SW 1271 (cell line): Measurements from ENCODE around the gene PRSS12.
"Not testable (repeated sequence)": the region's sequence is repeated elsewhere in the genome, so short reads cannot be mapped to it uniquely, and the experiment has no call there.

ENCODE experiments used
- DNase-seq, 2 experiments: peaks; one replicate each; lab custom pipeline; 2025; lab: John Stamatoyannopoulos, UW

PRSS12 gene, protein sequence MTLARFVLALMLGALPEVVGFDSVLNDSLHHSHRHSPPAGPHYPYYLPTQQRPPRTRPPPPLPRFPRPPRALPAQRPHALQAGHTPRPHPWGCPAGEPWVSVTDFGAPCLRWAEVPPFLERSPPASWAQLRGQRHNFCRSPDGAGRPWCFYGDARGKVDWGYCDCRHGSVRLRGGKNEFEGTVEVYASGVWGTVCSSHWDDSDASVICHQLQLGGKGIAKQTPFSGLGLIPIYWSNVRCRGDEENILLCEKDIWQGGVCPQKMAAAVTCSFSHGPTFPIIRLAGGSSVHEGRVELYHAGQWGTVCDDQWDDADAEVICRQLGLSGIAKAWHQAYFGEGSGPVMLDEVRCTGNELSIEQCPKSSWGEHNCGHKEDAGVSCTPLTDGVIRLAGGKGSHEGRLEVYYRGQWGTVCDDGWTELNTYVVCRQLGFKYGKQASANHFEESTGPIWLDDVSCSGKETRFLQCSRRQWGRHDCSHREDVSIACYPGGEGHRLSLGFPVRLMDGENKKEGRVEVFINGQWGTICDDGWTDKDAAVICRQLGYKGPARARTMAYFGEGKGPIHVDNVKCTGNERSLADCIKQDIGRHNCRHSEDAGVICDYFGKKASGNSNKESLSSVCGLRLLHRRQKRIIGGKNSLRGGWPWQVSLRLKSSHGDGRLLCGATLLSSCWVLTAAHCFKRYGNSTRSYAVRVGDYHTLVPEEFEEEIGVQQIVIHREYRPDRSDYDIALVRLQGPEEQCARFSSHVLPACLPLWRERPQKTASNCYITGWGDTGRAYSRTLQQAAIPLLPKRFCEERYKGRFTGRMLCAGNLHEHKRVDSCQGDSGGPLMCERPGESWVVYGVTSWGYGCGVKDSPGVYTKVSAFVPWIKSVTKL

GRCh38 chr4:118352843-118353533 is at the start of gene PRSS12:
TSS of gene PRSS12 (minus strand) at chr4:118353003. CDS start at chr4:118352720, 283 bp downstream.
- DNase-seq = peak; percentile 3 to 25

DNA sequence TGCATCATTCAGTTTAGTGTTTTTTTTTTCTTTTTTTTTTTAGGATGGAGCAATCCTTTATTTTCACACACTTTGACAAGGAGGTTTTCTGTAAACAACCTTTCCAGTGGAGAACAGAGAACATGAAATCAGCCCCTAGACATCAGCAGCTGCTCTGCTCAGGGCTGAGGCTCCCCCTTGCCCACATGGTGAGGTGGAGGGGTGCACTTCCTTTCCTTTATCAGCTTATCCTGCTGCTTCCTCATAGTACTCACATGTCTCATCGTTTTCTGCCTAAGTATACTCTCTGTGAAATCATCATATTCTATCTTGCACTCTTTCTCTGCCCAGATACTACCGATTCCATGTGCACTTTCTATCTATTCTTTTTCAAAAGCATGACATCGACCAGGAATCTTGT is 47.6 kb upstream of the PRSS12 start:
- no peak for DNase-seq

DNA sequence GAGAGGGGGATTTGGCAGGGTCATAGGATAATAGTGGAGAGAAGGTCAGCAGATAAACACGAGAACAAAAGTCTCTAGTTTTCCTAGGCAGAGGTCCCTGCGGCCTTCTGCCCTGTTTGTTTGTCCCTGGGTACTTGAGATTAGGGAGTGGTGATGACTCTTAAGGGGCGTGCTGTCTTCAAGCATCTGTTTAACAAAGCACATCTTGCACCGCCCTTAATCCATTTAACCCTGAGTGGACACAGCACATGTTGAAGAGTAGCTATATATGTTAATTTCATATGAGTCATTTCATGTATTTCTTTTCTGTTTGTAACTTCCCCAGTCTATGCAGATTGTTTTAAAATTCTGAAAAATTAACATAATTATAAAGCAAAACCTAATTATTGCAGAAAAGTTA is 47.1 kb upstream of the PRSS12 start:
- DNase-seq = not testable (repeated sequence)

DNA sequence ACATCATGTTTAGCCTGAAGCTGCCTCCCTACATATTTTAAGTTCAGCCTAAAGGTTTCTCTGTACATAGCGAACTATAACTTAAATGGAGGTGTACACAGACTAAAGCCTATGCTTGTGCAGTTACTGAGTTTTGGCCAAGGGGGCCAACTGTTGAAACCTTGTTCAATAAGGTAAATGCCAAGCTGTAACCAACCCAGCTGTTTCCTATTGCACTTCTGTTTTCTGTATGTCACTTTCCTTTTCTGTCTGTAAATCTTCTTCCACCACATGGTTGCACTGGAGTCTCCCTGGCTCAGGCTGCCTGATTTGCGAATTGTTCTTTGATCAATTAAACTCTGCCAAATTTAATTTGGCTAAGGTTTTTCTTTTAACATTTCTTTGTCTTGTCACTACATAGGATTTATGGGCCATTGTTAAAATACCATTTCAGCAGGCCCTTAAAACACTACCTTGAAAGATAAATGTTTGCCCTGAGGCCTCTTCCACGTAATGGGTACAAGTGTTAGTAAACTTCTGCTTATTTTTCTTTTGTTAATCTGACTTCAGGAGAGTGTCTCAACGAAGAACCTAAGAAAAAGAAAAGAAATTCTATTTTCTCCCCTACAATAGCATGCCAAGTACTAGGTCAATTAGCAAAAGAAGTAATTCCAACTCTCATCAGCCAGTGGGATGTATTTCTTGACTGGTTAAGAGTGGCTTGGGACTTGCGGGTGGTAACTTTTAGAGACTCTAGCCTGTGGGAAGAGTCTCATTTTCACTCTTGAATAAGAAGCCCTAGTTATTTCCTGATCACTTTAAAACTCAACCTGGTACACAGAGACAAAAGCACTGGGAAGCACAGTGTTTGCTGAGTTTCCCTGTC is 45.7 kb upstream of the PRSS12 start:
- no peak for DNase-seq

DNA sequence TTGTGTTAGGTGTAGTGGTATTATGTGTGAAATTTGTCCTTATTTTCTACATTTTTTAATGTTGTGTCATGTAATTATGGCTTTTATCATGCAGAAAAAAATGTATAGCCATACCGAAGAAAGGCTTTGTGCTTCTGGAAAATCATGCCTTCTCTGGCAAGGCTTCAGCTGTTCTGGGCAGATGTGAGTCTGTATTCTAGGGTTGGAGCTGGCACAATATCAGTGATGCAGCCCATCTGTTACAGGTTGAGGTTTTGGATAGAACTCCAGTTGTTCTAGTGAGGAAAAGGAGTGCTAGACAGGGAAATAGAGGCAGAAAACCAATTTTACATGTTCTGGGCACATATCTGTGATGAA is 44.8 kb upstream of the PRSS12 start:
- DNase-seq = no peak

DNA sequence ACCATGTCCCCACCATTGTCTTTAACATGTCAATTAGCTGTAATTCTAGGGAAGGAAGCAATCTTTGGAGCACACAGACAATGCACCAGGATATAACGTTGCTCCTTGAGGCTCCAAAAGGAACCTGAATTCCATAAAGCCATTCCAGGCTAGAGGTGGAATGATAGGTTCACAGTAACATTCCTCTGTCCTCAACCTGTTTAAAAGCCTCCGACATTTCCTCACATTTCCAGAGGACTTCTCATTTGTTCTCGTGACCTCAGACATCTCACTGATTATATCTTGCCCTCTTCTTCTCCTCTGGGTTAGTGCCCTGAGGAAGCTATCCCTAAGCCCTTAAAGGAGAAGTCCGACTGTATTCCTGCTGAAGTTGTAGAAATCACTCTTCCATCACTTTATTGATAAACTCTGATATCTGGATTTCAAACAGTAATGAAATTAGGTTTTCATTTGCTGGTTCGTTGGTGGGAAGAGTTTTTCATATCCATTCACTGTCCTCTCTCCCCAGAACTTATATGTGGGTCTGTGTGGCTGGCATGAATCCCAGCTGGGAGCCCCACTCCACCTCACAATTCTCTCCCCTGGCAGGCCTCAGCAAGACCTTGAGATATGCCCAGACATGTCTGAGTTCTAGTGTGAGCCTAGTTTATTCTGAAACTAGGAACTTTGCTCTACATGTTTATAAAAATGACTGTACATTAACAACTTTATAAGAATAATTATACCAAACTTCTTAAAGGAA is 44.2 kb upstream of the PRSS12 start:
- no peak for DNase-seq

DNA sequence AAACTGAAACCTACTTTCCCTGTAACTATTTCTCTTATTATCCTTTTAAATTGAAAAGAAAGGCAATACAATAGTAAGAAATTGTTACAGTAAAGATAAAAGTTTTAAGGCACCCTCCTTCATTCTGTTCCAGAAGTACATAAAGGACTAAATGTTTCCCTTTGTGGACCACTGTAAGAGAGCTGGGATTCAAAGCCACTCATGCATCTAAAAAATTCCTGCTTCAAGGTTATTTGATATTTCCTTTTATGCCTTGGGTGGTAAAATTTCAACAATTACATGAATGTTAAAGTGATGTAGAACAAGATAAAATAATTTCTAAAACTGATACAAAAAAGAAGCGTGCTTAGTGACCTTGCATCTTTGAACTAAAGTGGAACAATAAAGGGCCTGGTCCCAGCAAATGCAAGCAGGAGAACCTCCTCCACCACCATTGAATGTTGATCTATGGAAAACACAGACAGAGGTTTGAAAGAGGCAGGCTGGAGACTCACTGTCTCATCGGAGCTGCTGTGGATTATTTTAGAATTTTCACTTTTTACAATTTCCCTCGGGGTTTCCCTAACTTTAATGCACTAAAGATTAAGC is 42.3 kb upstream of the PRSS12 start:
- no peak for DNase-seq

GRCh38 chr4:118392509-118392908 is 39.7 kb upstream of the PRSS12 start:
- DNase-seq = not testable (repeated sequence)

- no peak for DNase-seq
Measured at GRCh38 chr4:118390121-118390520, 37.3 kb upstream of the PRSS12 start.

DNA sequence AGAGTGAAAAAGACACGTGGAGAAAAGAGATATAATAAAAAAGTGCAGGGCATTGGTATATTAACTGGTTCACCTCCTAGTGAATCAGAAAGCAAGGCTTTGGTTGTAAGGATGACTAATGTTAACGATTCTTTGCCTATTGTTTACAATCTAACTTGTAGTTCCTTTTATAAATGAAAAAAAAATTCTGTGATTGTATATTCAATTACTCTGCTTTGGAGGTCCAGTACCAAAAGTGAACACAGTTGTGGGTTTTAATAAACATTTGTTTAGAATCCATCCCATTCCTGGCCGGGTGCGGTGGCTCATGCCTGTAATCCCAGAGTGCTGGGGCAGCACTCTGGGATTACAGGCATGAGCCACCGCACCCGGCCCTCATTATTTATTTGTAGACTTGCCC is 36.9 kb upstream of the PRSS12 start:
- no peak for DNase-seq

DNA sequence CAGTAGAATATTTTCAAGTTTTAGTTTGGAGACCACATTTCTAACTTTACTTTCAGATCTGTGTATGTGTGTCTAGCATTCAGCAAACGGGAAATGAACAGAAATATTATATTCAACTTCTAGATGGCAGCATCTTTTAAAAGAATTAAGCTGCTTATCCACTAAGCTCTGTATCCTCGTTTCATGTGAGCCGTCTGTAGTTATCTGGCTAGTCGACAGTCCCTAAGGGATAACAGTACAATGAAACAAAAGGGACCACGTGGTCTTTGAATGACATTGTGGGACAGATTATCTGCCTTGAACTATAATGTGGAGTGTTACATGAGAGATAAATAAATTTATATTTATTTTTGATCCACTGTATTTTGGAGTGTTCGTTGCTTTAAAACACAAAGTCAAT is 35.8 kb upstream of the PRSS12 start:
- no peak for DNase-seq

DNA sequence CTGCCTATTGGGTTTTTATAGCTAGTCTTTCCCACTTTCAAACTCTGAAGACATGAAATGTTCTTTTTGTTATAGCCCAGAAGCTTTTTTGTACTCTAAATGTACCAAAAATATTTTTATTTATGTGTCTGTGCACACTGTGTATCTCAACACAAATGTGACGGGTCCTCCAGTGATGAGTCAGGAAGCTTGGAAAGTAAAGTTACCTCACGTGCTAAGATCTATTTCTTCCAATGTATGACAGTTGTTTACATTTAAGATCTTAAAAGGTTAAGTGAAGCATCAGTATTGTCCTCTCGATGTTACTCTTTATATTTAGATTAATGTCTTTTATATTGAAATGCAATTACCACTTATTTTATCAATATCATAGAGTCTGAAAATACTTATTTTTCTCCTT is 29.1 kb upstream of the PRSS12 start:
- no peak for DNase-seq

DNA sequence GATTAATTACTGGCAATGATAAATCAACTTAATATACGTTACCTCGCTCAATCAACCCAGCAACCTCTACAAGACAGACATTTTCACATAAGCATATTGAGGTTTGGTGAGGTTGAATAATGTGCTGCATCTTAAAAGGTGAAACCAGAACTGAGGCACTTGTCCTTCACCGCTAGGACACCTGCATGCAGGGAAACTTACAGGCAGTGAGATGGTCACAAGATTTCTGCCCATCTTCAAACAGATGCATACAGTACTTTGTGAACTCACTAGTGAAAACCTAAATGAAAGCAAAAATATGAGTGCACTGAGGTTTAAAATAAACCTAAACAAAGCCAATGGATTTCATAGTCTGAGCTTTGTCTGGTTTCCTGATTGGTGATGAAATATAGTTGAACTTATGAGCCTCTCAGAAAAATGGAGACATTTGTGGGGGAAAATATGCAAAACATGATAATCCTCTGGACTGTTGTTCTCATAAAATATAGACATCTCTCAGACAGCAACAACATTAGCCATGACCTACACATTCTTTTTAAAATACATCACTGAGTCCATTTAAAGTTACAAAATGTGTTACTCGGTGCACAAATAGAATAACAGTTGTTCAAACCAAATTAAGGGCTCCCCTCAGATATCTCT is 20.9 kb upstream of the PRSS12 start:
- DNase-seq = no peak

- DNase-seq = no peak
Measured at GRCh38 chr4:118372251-118372650, 19.4 kb upstream of the PRSS12 start.

GRCh38 chr4:118369231-118369630 is 16.4 kb upstream of the PRSS12 start:
- DNase-seq = no peak

GRCh38 chr4:118367872-118368271 is 15.1 kb upstream of the PRSS12 start:
- no peak for DNase-seq

- DNase-seq = no peak
Measured at GRCh38 chr4:118367361-118367760, 14.6 kb upstream of the PRSS12 start.

- no peak for DNase-seq
Measured at GRCh38 chr4:118363166-118363565, 10.4 kb upstream of the PRSS12 start.

DNA sequence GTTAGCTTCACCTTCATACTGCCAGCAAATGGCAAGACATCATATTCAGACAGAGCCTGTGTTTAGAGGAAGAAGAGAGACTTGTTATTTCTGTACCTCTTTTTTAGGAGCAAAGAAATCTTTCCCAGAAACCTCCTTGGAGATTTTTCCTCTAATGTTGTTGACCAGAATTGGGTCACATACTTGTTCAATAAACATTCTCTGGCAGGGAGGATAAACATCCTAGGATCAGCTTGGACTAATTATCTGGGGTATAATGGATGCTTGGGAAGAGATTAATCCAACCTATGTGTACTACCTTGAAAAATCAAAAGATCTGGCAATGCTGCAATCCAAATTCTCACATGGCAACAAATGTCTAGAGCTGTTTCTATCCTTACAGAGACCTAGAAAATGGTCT is 8.4 kb upstream of the PRSS12 start:
- no peak for DNase-seq

DNA sequence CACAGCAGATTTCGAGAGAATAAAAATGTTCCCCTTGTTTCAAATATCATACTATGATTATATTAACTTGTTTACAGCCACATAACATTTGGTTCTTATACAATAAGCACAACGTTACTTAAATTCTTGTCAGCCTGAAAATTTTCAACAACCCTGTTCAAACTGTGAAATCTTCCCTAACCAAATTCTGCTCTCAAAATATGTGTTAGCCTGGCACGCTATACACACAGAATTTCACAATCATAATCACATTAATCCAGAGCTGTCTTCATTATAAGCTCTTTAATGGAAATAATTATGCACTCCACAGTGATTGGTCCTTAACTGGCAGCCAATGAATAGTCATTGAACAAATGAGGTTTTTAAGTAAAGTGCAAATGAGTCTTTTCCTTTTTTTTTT is 7.3 kb upstream of the PRSS12 start:
- no peak for DNase-seq
